ENCODE measurements around the gene GAS6.

GAS6 gene

GRCh38 chr13:113821847-113822246, 42.0 kb downstream of the GAS6 start:
- no peak for DNase-seq (ENCODE audit: low read depth)
- H3K4me3 ChIP-seq (ENCODE audit: low read length), result no peak overlapping the region
- TF ChIP-seq CTCF (IDR thresholded peaks at IDR 0.05; ENCODE audit: insufficient read depth, low read depth, low read length, missing control alignments), result no peak

- H3K4me3 ChIP-seq (ENCODE audit: low read length), result no peak overlapping the region
- TF ChIP-seq CTCF (IDR thresholded peaks at IDR 0.05; ENCODE audit: insufficient read depth, low read depth, low read length, missing control alignments), result no peak
- DNase-seq (ENCODE audit: low read depth), result peak; percentile 94
Measured at GRCh38 chr13:113820813-113821651, 42.8 kb downstream of the GAS6 start.

GRCh38 chr13:113819731-113820715, 43.9 kb downstream of the GAS6 start:
- no peak for TF ChIP-seq CTCF (IDR thresholded peaks at IDR 0.05; ENCODE audit: insufficient read depth, low read depth, low read length, missing control alignments)
- DNase-seq (ENCODE audit: low read depth), result no peak
- no peak overlapping the region for H3K4me3 ChIP-seq (ENCODE audit: low read length)

- no peak for TF ChIP-seq CTCF (IDR thresholded peaks at IDR 0.05; ENCODE audit: insufficient read depth, low read depth, low read length, missing control alignments)
- no peak overlapping the region for H3K4me3 ChIP-seq (ENCODE audit: low read length)
- no peak for DNase-seq (ENCODE audit: low read depth)
Measured at GRCh38 chr13:113819341-113819730, 44.5 kb downstream of the GAS6 start.

- no peak for DNase-seq (ENCODE audit: low read depth)
- H3K4me3 ChIP-seq (ENCODE audit: low read length), result no peak overlapping the region
- TF ChIP-seq CTCF (IDR thresholded peaks at IDR 0.05; ENCODE audit: insufficient read depth, low read depth, low read length, missing control alignments), result no peak
Measured at GRCh38 chr13:113818700-113819295, 45.1 kb downstream of the GAS6 start.

GRCh38 chr13:113817860-113818691, 45.8 kb downstream of the GAS6 start:
- no peak overlapping the region for H3K4me3 ChIP-seq (ENCODE audit: low read length)
- no peak for TF ChIP-seq CTCF (IDR thresholded peaks at IDR 0.05; ENCODE audit: insufficient read depth, low read depth, low read length, missing control alignments)
- DNase-seq (ENCODE audit: low read depth), result no peak
